Panc1 (cell line): ENCODE results near the gene SUPV3L1.

Source experiments
- CTCF ChIP-seq: fragments of 450-650 bp; IDR thresholded peaks from 2 replicates; pipeline ENCODE4 v1.5.1; 2017; ENCODE audit warnings: mild to moderate bottlenecking
- POLR2AphosphoS5 ChIP-seq: IDR thresholded peaks from 2 replicates; pipeline ENCODE4 v1.6.1; 2012; ENCODE audit warnings: mild to moderate bottlenecking, low read depth, low read length, moderate library complexity
- TCF7L2 ChIP-seq: IDR thresholded peaks from 2 replicates; pipeline ENCODE4 v1.6.1; 2011; ENCODE audit warnings: mild to moderate bottlenecking, low read depth, low read length, inconsistent platforms

GRCh38 chr10:69254877-69255276 is 74.8 kb downstream of the SUPV3L1 start:
- TF ChIP-seq CTCF (no peak), POLR2AphosphoS5 (no peak), TCF7L2 (no peak)
